Activated CD4-positive, alpha-beta T cell treated with anti-CD3 and anti-CD28 coated beads for 24 hours (primary cell): ENCODE measurements around the gene TBC1D8.
"Not testable (repeated sequence)": the region's sequence is repeated elsewhere in the genome, so short reads cannot be mapped to it uniquely, and the experiment has no call there.

ENCODE experiments used
- DNase-seq, 2 donors: peaks; one replicate each; pipeline ENCODE4 v3.0.0-alpha.2; 2020; ENCODE audit warnings: low read depth in 2 of 2

The TBC1D8 gene

GRCh38 chr2:101064505-101064867, 86.7 kb downstream of the TBC1D8 start:
- DNase-seq = no peak

GRCh38 chr2:101064125-101064502, 87.1 kb downstream of the TBC1D8 start:
- no peak for DNase-seq

- DNase-seq = no peak
Measured at GRCh38 chr2:101063352-101064124, 87.6 kb downstream of the TBC1D8 start.

- DNase-seq = no peak
Measured at GRCh38 chr2:101058386-101058785, 92.8 kb downstream of the TBC1D8 start.

GRCh38 chr2:101057051-101057933, 93.9 kb downstream of the TBC1D8 start:
- no peak for DNase-seq

GRCh38 chr2:101053117-101053516, 98.1 kb downstream of the TBC1D8 start:
- no peak for DNase-seq

- no peak for DNase-seq
Measured at GRCh38 chr2:101052147-101052546, 99.0 kb downstream of the TBC1D8 start.

GRCh38 chr2:101050886-101051285, 100.3 kb downstream of the TBC1D8 start:
- DNase-seq = not testable (repeated sequence)

- no peak for DNase-seq
Measured at GRCh38 chr2:101048756-101049155, 102.4 kb downstream of the TBC1D8 start.

- DNase-seq = no peak
Measured at GRCh38 chr2:101047774-101048173, 103.4 kb downstream of the TBC1D8 start.

- DNase-seq = no peak
Measured at GRCh38 chr2:101047075-101047766, 104.0 kb downstream of the TBC1D8 start.

GRCh38 chr2:101045330-101045729, 105.9 kb downstream of the TBC1D8 start:
- no peak for DNase-seq

GRCh38 chr2:101041413-101041812, 109.8 kb downstream of the TBC1D8 start:
- DNase-seq = no peak

GRCh38 chr2:101040761-101041160, 110.4 kb downstream of the TBC1D8 start:
- no peak for DNase-seq

GRCh38 chr2:101040072-101040471, 111.1 kb downstream of the TBC1D8 start:
- no peak for DNase-seq

GRCh38 chr2:101038455-101039255, 112.5 kb downstream of the TBC1D8 start:
- no peak for DNase-seq

GRCh38 chr2:101037161-101037755, 113.9 kb downstream of the TBC1D8 start:
- DNase-seq = no peak

- DNase-seq = no peak
Measured at GRCh38 chr2:101036562-101036961, 114.6 kb downstream of the TBC1D8 start.

GRCh38 chr2:101032084-101032776, 119.0 kb downstream of the TBC1D8 start:
- no peak for DNase-seq

GRCh38 chr2:101030866-101031554, 120.2 kb downstream of the TBC1D8 start:
- no peak for DNase-seq
